A549 (cell line): ENCODE data around the gene HOMER2. TPM values are rescaled to one million over a fixed set of nuclear protein-coding genes. Genes with fewer than 3 reads are reported as not detected.

Experiments used
- ATAC-seq, 2 experiments: fragments of 200-7000 bp in 1 of 2; fragments of >200 bp in 1 of 2; cut with Nextera tagmentation in 1 of 2; cut with Tn5 transposase in 1 of 2; 3 replicates each; pipeline versions ENCODE4 v1.8.0 to v1.9.1; 2018 to 2020; ENCODE audit warnings: mild to moderate bottlenecking in 1 of 2, moderate library complexity in 1 of 2
- CTCF ChIA-PET: fragments of 300-600 bp; sonication (Branson Sonifier 250); formaldehyde crosslinking; extraction: SDS; loops from one replicate; lab custom pipeline; 2021; ENCODE audit warnings: antibody characterized with exemption, inconsistent platforms; lab: Yijun Ruan, JAX
- POLR2A ChIA-PET: fragments of 350-600 bp; formaldehyde crosslinking; extraction: SDS; loops from one replicate; lab custom pipeline; 2021; ENCODE audit warnings: antibody characterized with exemption, inconsistent platforms; lab: Yijun Ruan, JAX
- DNase-seq, 2 experiments: peaks; one replicate each; pipeline versions ENCODE4 v3.0.0 to v3.0.0-alpha.2; 2011 to 2016; ENCODE audit warnings: low read depth in 1 of 2, low spot score in 1 of 2
- FAIRE-seq: peaks from 2 replicates; lab custom pipeline; 2011; peaks lifted over from hg19 to GRCh38; lab: Jason Lieb, UNC
- H3K27ac ChIP-seq, 2 experiments: fragments of >200 bp; sonication (Bioruptor Twin); formaldehyde crosslinking; 3 replicates each; pipeline ENCODE4 v1.5.1; 2016 to 2017
- H3K4me1 ChIP-seq: fragments of >200 bp; sonication (Bioruptor Twin); formaldehyde crosslinking; 3 replicates; pipeline ENCODE4 v1.6.1; 2016
- H3K4me2 ChIP-seq: fragments of >200 bp; sonication (Bioruptor Twin); formaldehyde crosslinking; 3 replicates; pipeline ENCODE4 v1.6.1; 2016
- H3K4me3 ChIP-seq: fragments of >200 bp; sonication (Bioruptor Twin); formaldehyde crosslinking; 3 replicates; pipeline ENCODE4 v1.5.1; 2016
- H3K9me3 ChIP-seq: fragments of >200 bp; sonication (Bioruptor Twin); formaldehyde crosslinking; 3 replicates; pipeline ENCODE4 v1.6.1; 2016
- CEBPB ChIP-seq, 2 experiments: fragments of >200 bp in 1 of 2; sonication (Bioruptor Twin) in 1 of 2; formaldehyde crosslinking in 1 of 2; IDR thresholded peaks; 2 replicates each; pipeline ENCODE4 v1.6.1; 2012 to 2016
- EHMT2 ChIP-seq: fragments of 200-600 bp; sonication (generic); IDR thresholded peaks from 2 replicates; pipeline ENCODE4 v1.6.1; 2016; ENCODE audit warnings: antibody characterized with exemption, low read depth, mild to moderate bottlenecking, moderate library complexity
- ESRRA ChIP-seq: fragments of 150-350 bp; IDR thresholded peaks from 2 replicates; pipeline ENCODE4 v1.6.1; 2014; ENCODE audit warnings: mild to moderate bottlenecking, low read length, borderline replicate concordance
- FOSB ChIP-seq: fragments of 250-450 bp; sonication (Bioruptor Pico); IDR thresholded peaks from 2 replicates; pipeline ENCODE4 v1.5.0; 2020; ENCODE audit warnings: mild to moderate bottlenecking, moderate library complexity
- FOXS1 ChIP-seq: fragments of 250-450 bp; sonication (Bioruptor Pico); IDR thresholded peaks from 2 replicates; pipeline ENCODE4 v1.5.0; 2020; ENCODE audit warnings: mild to moderate bottlenecking, moderate library complexity
- GATA3 ChIP-seq: IDR thresholded peaks from 2 replicates; pipeline ENCODE4 v1.6.1; 2012; ENCODE audit warnings: borderline replicate concordance
- HEYL ChIP-seq: fragments of 250-450 bp; sonication (Bioruptor Pico); IDR thresholded peaks from 2 replicates; pipeline ENCODE4 v1.8.0; 2021; ENCODE audit warnings: mild to moderate bottlenecking, moderate library complexity
- HMGXB4 ChIP-seq: fragments of 250-450 bp; sonication (Bioruptor Pico); IDR thresholded peaks from 2 replicates; pipeline ENCODE4 v1.5.0; 2021; ENCODE audit warnings: mild to moderate bottlenecking, moderate library complexity, borderline replicate concordance
- JUN ChIP-seq, 2 experiments: fragments of >200 bp; sonication (Bioruptor Twin); formaldehyde crosslinking; IDR thresholded peaks; 2 replicates in 1 of 2; 3 replicates in 1 of 2; pipeline ENCODE4 v1.6.1; 2016 to 2017
- JUNB ChIP-seq: fragments of >200 bp; sonication (Bioruptor Twin); formaldehyde crosslinking; IDR thresholded peaks from 2 replicates; pipeline ENCODE4 v1.6.1; 2016
- MAZ ChIP-seq: fragments of 150-350 bp; IDR thresholded peaks from 2 replicates; pipeline ENCODE4 v1.6.1; 2014; ENCODE audit warnings: antibody characterized with exemption, low read depth, low read length, borderline replicate concordance
- PBX3 ChIP-seq: IDR thresholded peaks from 2 replicates; pipeline ENCODE4 v1.6.1; 2012
- POLR2AphosphoS2 ChIP-seq: conservative IDR thresholded peaks from 2 replicates; pipeline ENCODE4 v1.6.1; 2012; ENCODE audit warnings: low read length, improper control_type of control experiment, inconsistent platforms
- RARB ChIP-seq: fragments of 250-450 bp; sonication (Bioruptor Pico); IDR thresholded peaks from 2 replicates; pipeline ENCODE4 v1.8.0; 2021; ENCODE audit warnings: mild to moderate bottlenecking, moderate library complexity
- SREBF2 ChIP-seq: fragments of 450-650 bp; IDR thresholded peaks from 2 replicates; pipeline ENCODE4 v1.6.1; 2014; ENCODE audit warnings: mild to moderate bottlenecking, moderate library complexity
- ZC3H11A ChIP-seq: fragments of 450-650 bp; IDR thresholded peaks from 2 replicates; pipeline ENCODE4 v1.6.1; 2014; ENCODE audit warnings: antibody characterized with exemption, mild to moderate bottlenecking
- ZNF302 ChIP-seq: fragments of 250-450 bp; sonication (Bioruptor Pico); IDR thresholded peaks from 2 replicates; pipeline ENCODE4 v1.9.0; 2021; ENCODE audit warnings: inconsistent platforms, mild to moderate bottlenecking, moderate library complexity
- ZSCAN20 ChIP-seq: fragments of 250-450 bp; sonication (Bioruptor Pico); IDR thresholded peaks from 2 replicates; pipeline ENCODE4 v1.8.0; 2022; ENCODE audit warnings: mild to moderate bottlenecking, moderate library complexity
- WGBS: methylation state at CpG from one replicate; pipeline ENCODE4 v1.1.6; 2017; ENCODE audit errors: missing lambda C conversion rate; 5-methylcytosine and 5-hydroxymethylcytosine counted together
- polyA plus RNA-seq, 4 experiments: library from polyadenylated mRNA; depleted of rRNA in 3 of 4; stranded (reverse); fragments of >200 nt; fragmentation: RNase III in 1 of 4; extraction: RNeasy Plus Mini Kit Qiagen cat#74134 plus additional on column Dnase treatment in 1 of 4; gene quantifications; 2 replicates in 3 of 4; 3 replicates in 1 of 4; pipeline ENCODE4 v1.2.3, GENCODE V29; 2011 to 2017
- TF ChIP-seq, protein P1 (sequence below): fragments of 200-600 bp; sonication (generic); IDR thresholded peaks from 2 replicates; pipeline ENCODE4 v1.6.1; 2016; ENCODE audit warnings: antibody characterized with exemption, mild to moderate bottlenecking, moderate library complexity
- TF ChIP-seq, protein P2 (sequence below): fragments of 150-350 bp; IDR thresholded peaks from 2 replicates; pipeline ENCODE4 v1.6.1; 2014; ENCODE audit warnings: low read depth, mild to moderate bottlenecking, low read length
- TF ChIP-seq, protein P3 (sequence below): fragments of 450-650 bp; IDR thresholded peaks from 2 replicates; pipeline ENCODE4 v1.6.1; 2014; ENCODE audit warnings: antibody characterized with exemption

HOMER2 gene
- polyA plus RNA-seq, 2 of the 4 experiments (the other 2 are of a cell fraction), result 9.4 to 15.4 TPM

DNA sequence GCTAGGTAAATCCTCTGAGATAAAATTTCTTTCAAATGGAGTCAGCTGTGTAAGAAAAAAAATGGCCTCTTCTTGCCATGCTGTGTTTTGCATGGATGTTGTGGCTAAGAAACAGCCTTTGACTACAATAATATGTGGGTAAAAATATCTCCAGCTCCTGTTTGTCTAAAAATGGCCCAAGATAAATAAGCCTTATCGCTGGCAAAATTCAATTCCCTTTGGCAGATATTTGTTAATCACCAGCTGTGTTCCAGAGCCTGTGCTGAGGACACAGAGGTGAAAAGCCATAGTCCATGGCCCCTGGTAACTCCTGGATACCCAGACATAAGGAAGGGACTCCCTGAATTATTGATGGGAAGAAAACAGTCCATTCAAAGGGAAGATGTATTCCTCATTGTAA, 18.2 kb upstream of the HOMER2 start:
- Histone ChIP-seq H3K4me3 (no peak overlapping the region), H3K4me1 (no peaks in the 10 kb centered on the region), H3K4me2 (no peak overlapping the region), H3K9me3 (no peaks in the 10 kb centered on the region), H3K27ac (no peak overlapping the region)
- TF ChIP-seq SREBF2 (no peak), PBX3 (no peak), HEYL (CRISPR knock-in tag) (no peak), GATA3 (no peak), ZSCAN20 (CRISPR knock-in tag) (no peak), ESRRA (no peak), JUN (IDR thresholded peaks at IDR 0.05) (no peak), POLR2AphosphoS2 (no peak), FOSB (CRISPR knock-in tag) (no peak), ZNF302 (CRISPR knock-in tag) (no peak)
- TF ChIP-seq, protein P1, sequence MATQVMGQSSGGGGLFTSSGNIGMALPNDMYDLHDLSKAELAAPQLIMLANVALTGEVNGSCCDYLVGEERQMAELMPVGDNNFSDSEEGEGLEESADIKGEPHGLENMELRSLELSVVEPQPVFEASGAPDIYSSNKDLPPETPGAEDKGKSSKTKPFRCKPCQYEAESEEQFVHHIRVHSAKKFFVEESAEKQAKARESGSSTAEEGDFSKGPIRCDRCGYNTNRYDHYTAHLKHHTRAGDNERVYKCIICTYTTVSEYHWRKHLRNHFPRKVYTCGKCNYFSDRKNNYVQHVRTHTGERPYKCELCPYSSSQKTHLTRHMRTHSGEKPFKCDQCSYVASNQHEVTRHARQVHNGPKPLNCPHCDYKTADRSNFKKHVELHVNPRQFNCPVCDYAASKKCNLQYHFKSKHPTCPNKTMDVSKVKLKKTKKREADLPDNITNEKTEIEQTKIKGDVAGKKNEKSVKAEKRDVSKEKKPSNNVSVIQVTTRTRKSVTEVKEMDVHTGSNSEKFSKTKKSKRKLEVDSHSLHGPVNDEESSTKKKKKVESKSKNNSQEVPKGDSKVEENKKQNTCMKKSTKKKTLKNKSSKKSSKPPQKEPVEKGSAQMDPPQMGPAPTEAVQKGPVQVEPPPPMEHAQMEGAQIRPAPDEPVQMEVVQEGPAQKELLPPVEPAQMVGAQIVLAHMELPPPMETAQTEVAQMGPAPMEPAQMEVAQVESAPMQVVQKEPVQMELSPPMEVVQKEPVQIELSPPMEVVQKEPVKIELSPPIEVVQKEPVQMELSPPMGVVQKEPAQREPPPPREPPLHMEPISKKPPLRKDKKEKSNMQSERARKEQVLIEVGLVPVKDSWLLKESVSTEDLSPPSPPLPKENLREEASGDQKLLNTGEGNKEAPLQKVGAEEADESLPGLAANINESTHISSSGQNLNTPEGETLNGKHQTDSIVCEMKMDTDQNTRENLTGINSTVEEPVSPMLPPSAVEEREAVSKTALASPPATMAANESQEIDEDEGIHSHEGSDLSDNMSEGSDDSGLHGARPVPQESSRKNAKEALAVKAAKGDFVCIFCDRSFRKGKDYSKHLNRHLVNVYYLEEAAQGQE, result no peak
- ATAC-seq (no peak), DNase-seq (no peak), FAIRE-seq (no peak)
- WGBS, result 54% methylated on average over 1 of the region's 1 CpG
- CTCF ChIA-PET, result interaction anchor here (0.7 to 1.3 kb wide), 3 partner anchors 40 to 174 kb away, joined by 3 to 8 read pairs (median 3); partner anchors contain the start of gene C15orf40
- POLR2A ChIA-PET, result interaction anchor here (0.9 kb wide), 1 partner anchor 15 kb away, joined by 4 read pairs; the partner anchor contains the start of gene RAMAC

GRCh38 chr15:82970078-82970686, 17.7 kb upstream of the HOMER2 start:
- Histone ChIP-seq H3K4me2 (no peak overlapping the region), H3K4me3 (no peak overlapping the region), H3K4me1 (no peaks in the 10 kb centered on the region)
- DNase-seq (no peak), FAIRE-seq (no peak)
- TF ChIP-seq RARB (no peak), HEYL (CRISPR knock-in tag) (no peak), EHMT2 (no peak), FOXS1 (CRISPR knock-in tag) (no peak), JUNB (no peak), CEBPB (IDR thresholded peaks at IDR 0.05) (no peak), HMGXB4 (no peak), MAZ (no peak), ZNF302 (CRISPR knock-in tag) (no peak), ZC3H11A (no peak)
- TF ChIP-seq, protein P2, sequence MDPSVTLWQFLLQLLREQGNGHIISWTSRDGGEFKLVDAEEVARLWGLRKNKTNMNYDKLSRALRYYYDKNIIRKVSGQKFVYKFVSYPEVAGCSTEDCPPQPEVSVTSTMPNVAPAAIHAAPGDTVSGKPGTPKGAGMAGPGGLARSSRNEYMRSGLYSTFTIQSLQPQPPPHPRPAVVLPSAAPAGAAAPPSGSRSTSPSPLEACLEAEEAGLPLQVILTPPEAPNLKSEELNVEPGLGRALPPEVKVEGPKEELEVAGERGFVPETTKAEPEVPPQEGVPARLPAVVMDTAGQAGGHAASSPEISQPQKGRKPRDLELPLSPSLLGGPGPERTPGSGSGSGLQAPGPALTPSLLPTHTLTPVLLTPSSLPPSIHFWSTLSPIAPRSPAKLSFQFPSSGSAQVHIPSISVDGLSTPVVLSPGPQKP, result no peak
- TF ChIP-seq, protein P3, sequence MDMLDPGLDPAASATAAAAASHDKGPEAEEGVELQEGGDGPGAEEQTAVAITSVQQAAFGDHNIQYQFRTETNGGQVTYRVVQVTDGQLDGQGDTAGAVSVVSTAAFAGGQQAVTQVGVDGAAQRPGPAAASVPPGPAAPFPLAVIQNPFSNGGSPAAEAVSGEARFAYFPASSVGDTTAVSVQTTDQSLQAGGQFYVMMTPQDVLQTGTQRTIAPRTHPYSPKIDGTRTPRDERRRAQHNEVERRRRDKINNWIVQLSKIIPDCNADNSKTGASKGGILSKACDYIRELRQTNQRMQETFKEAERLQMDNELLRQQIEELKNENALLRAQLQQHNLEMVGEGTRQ, result no peak
- TF ChIP-seq, all 56 proteins: peak for 0
- no peaks in the 10 kb centered on the region for H3K9me3 ChIP-seq
- ChIA-PET CTCF (interaction anchor here (1.3 to 2.0 kb wide), 2 partner anchors 30 to 41 kb away, joined by 7 to 8 read pairs; partner anchors contain the start of gene C15orf40), POLR2A (no interaction called here)
- 28% methylated on average over 3 of the region's 3 CpGs for WGBS
- no peak overlapping the region for H3K27ac ChIP-seq
- no peak for ATAC-seq
